ENCODE data around the gene KRTAP10-1.
"Not testable (repeated sequence)": the region's sequence is repeated elsewhere in the genome, so short reads cannot be mapped to it uniquely, and the experiment has no call there.

The KRTAP10-1 gene

DNA sequence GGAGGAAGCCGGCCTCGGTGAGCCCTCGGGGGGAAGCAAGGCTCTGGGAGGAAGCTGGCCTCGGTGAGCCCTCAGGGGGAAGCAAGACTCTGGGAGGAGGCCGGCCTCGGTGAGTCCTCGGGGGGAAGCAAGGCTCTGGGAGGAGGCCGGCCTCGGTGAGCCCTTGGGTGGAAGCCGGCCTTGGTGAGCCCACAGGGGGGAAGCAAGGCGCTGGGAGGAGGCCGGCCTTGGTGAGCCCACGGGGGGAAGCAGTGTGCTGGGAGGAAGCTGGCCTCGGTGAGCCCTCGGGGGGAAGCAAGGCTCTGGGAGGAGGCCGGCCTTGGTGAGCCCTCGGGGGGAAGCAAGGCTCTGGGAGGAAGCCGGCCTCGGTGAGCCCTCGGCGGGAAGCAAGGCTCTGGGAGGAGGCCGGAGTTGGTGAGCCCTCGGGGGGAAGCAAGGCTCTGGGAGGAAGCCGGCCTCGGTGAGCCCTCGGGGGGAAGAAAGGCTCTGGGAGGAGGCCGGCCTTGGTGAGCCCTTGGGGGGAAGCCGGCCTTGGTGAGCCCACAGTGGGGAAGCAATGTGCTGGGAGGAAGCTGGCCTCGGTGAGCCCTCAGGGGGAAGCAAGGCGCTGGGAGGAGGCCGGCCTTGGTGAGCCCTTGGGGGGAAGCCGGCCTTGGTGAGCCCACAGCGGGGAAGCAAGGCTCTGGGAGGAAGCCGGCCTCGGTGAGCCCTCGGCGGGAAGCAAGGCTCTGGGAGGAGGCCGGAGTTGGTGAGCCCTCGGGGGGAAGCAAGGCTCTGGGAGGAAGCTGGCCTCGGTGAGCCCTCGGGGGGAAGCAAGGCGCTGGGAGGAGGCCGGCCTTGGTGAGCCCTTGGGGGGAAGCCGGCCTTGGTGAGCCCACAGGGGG, 36.7 kb downstream of the KRTAP10-1 start:
- DNase-seq (ENCODE audit: low read depth): not testable (repeated sequence)

DNA sequence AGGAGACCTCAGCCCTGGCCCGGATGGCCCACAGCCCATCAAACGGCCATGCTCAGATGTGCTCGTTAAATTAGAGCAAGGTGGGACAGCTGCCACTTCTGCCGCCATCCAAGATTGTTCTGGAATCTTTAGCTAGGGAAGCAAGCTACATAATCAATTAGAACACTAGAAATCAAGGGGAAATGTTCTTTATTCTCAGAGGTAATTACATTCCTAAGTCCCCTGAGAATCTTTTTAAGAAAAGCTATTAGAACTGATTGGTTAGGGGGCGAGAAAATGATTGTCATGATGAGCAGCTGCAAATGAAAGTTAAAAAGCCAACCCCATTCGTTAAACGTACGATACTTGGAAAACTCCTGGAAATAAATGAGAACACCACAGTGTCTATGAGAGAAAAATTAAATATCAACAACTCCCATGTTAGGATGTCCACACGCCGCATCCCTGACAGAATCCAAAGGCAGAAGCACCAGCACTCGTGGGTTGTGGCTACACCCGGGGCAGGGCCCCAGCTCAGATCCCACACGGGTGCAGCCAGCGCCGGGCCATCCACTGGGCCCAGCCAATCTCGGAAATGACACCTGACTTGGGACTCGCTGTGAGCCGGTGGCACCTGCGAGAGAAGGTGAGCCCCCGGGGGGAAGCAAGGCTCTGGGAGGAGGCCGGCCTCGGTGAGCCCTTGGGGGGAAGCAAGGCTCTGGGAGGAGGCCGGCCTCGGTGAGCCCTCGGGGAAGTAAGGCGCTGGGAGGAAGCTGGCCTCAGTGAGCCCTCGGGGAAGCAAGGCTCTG, 37.6 kb downstream of the KRTAP10-1 start:
- DNase-seq (ENCODE audit: low read depth): no peak

DNA sequence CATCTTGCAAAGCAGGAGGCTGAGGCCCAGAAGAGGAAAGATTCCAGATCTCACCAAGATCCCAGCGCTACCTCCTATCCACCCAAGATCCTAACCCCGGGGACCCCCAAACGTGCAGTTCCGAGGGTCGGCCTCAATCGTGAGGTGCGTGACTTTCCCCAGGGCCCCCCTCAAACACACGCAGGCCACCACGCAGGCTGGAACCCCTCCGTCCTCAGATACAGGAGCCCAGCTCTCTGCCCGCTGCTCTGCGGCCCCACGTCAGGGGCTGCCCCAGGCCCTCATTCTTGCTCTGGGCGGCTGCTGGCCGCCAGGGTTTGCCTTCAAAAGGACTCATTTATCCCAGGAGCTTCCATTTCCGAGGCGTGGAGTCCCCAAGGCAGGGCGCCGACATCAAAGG, 39.9 kb downstream of the KRTAP10-1 start:
- no peak for DNase-seq (ENCODE audit: low read depth)

DNA sequence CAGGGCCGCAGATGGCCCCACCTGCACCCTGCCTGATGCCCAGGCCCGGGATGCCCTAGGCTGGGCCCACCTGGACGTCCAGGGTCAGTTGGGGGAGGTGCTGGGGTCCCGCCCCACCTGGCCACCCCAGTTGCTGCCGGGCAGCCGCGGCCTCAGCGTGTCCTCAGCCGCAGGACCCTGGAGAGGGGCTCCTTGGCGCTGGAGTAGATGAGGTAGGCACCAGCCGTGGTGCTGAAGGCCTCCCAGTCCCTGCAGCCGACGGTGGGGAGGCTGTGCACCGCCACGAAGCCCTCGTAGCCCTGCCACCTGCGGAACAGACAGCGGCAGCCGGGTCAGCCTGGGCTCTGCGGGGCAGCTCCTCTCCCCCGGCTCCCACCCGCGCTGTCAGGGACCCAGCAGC, 40.4 kb downstream of the KRTAP10-1 start:
- DNase-seq (ENCODE audit: low read depth): no peak

DNA sequence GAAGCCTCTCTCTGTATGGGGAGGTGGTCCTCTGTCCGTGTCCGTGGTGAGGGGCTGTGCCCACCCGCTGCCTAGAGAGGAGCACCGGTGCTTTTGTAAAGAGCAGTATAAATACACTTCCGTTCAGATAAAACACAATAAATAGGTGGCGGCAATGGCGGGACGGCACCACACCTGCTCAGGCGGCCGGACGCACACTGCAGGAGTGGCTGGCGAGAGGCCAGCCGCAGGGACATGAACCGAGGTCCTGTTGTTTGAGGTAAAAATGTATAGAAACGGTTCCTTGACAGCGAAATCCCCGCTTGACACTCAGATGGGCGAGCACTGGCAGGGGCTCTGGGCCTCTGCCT, 40.8 kb downstream of the KRTAP10-1 start:
- no peak for DNase-seq (ENCODE audit: low read depth)

DNA sequence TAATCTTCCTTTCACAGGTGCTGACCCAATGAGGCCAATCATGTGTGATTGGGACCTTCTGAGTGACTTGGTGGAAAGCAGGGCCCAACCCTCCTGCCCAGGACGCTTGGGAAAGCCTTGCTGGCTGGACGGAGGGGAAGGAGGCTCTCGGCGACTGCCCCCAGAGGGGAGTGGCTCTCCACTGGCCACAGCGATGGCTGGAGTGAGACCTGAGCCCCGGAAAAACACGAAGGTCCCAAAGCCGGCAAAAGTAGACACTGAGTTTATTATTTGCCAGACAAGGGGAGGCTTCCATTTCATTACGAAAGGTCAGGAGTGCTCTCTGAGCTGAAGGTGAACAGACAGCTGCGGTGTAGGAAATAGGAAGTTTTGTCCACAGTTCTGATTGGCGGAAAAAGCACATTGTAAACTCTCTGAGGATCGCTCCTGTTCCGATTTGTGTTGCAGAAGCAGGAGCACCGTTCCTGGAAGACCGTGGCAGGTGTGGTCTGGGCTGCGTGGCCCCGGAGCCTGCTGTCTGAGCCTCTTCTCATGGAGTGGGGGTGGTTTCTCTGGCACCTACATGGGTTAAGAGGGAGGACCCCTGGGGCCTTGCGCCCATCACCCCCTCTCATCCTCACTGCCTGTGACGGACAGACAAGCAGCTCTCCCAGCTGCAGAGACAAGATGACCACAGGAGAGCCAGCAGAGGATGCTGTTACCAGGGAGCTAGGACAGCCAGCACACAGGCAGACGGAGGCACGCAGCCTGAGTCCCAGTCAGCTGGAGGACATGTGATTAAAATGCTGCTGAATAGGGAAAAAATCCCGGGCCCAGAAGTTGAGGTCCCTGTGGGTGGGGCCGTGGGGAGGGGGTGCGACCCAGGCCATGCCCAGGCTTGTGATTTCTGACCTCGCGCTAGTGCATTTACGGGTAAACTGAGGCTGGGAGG, 41.5 kb downstream of the KRTAP10-1 start:
- DNase-seq (ENCODE audit: low read depth): no peak

DNA sequence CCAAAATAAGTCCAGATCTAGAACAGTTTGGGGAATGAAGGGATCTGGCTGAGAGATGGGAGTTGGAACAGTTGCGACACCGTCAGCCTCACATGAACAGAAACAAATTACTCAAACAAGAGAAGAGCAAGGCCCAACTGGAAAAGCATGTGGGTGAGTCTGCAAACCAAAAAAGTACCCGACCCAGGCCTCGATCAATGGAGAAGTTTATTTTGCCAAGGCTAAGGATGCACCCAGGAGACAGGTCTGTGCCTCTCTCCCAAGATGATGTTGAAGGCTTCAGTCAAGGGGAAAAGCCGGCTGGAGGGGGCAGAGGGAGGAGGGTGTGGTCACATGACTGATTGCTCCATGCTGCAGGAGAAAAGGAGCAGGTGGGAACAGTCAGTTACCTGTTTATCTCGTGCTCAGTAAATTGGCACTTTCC, 42.3 kb downstream of the KRTAP10-1 start:
- DNase-seq (ENCODE audit: low read depth): no peak

DNA sequence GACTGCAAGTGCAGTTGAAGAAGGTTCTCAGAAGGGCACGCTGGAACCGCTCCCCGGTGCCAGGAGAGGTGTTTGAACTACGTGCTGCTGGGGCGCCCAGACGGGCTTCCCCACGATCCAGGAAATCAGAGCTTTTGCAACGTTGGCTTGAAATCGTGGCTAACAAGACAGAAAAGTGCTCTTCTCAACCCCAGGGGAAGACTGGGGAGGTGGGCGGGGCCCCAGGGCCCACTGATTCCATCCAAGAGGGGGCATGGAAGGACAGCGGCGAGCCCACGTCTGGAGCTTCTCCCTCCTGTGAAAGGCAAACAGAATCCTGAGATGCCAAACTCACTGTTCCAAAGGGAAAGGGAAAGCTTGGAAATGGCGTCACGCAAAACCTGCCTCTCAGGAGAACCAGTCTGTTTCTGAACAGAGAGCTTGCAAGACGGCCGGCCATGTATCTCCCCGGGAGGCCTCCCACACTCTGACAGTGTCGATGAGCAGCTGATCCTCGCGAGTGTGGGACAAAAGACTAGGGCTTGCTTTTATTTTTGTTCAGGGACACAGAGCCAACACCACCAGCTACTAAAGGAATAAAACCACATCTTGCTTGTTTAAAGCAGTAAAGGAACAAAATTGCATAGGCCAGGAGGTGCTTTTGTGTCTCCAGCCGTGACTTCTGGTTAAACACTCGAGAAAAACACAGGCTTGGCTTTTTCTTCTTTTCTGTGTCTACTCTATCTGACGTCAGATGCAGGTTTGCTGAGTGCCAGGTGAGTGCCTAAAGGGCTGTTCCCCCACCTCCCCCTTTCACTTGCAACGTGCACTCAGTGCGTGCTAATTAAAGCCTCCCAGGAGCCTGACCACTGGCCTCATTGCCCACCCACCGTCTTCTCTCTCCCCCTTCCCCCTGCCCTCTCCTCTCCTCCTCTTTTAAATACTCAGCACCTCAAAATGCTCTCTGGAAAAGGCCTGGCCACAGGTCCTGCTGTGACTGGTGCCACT, 43.1 kb downstream of the KRTAP10-1 start:
- DNase-seq (ENCODE audit: low read depth): no peak

DNA sequence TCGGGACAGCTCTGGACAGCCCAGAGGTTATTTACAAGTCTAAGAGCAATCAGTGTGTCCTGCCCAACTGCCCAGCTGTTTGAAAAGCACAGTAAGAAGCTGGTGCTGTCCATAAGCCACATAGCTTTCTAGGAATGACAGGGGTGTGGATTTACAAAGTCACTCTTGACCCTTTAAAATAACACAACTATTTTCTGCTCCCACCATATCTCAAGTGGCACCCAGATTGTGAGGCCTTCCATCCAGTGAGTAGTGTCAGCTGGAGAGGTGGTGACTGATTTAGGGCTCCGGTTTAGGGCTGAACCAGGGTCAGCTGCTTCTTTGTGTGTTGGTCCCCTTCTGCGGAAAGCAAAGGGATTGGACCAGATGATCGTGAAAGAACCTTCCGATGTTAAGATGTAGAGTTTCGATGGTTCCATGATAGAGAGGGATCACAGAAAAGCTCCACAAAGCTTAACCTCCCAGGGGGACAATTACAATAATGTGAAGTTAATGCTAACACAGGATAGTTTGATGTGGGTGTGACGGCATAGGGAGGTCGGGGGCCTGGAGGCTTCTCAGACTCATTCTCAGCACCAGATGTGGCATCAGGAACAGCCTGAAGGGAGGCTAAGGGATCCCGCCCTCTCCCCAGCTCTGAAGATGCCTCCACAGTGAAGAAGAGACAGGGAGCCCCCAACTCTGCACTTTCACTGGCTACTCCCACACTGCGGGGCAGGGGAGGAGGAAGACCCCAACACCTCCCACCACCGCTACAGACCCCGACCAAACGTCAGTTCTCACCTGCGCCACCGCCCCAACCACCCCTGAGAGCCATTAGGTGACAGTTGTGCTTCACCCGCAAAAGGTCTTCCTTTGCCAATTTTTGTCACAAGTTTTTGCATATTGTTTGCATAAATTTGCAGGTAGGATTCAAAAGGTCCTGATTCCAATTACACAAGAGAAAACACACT, 44.1 kb downstream of the KRTAP10-1 start:
- no peak for DNase-seq (ENCODE audit: low read depth)

DNA sequence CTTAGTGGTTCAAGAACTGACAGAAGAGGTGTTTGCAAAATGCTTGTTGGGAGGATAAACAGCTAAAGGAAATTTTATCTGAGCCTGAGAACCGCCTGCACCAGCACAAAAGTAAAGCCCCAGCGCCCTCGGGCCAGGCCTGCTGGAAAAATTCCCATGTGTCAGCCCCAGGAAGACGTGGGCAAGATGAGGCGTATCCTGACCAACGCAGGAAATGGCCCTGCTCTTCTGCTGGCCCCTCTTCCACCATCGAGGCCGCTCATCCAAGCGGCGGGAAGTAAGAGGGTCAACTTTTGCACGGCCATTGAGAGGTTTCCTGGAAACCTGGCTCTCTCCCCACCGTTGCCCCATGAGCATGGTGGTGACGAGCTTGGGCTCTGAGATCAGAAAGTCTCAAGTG, 45.0 kb downstream of the KRTAP10-1 start:
- DNase-seq (ENCODE audit: low read depth): no peak

DNA sequence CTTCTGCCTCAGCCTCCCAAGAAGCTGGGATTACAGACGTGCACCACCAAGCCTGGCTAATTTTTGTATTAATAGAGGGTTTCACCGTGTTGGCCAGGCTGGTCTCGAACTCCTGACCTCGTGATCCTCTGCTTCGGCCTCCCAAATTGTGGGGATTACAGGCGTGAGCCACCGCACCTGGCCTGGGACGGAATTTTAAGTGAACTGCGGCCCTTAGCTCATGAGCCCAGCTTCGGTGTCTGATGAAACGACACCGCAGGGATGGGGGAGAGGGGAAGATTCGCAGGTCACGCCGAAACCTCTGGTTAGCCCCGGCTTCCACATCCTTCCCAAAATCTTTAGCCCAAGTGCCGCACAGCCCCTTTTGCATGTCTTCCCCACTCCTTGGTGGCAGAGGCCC, 45.6 kb downstream of the KRTAP10-1 start:
- DNase-seq (ENCODE audit: low read depth): no peak

DNA sequence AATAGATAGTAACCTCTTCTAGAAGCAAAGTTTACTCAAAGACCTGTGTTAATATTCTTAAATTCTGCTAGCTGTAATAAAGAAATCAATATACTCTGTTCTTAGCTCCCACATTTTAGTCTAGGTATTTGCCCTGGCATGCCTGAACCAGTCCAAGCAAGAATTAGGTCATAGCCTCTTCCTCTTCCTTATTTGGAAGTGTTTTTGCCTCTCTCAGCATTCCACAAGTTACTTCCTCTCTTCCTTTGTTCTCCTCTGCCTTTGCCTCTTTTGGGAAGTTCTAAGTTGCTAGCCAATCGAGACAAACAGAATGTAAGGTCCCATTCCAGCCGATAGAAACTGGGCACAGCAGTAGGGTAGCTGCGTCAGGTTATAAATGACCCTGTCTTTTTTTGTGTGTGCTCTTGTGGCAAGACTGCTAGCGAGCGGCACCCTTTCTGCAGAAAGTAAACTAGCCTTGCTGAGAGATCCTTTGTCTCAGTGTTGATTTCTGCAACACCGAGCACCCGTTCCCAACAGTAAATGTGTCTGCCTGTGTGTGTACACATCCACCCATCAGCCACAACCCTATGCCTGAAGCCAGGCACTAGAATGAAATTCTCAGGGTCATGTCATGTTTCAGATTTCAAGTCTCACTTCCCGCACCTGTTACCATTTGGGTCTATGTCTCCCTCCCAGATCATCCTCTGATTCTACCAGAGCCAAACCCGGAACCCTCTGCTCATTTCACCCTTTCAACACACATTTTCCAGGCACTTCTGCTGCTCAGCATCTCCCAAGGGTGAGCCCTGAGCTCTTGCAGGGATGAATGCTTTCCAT, 47.2 kb downstream of the KRTAP10-1 start:
- DNase-seq (ENCODE audit: low read depth): no peak

DNA sequence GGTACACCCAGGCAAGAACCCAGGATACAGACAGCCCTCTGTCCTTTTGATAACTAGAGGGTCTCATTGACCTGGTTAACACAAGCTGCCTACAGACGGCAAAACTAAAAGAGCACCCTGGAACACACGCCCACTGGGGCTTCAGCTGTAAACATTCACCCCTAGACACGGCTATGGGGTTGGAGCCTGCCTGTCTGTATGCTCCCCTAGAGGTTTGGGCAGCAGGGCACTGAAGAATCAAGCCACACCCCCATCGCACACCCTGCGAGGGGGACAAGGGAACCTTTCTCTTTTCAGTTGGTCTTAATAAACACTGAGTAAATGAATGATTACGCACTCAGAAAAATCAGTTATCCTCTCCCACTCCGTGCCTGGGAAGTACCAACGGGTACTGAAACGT, 49.2 kb downstream of the KRTAP10-1 start:
- no peak for DNase-seq (ENCODE audit: low read depth)

DNA sequence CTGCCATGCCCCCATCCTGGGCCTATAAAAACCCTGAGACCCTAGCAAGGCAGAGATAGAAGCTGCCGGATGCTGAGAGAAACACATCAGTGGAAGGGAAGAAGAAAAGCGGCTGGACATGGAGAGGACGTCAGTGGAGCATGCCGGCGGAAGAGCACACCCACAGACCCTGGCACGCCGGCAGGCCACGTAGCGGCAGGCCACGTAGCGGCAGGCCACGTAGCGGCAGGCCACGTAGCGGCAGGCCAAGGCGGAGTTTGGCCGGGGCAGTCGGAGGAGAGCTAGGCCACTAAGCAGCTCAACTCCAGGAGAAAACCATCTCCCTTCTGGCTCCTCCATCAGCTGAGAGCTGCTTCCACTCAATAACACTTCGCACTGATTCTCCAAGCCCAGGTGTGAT, 49.6 kb downstream of the KRTAP10-1 start:
- DNase-seq (ENCODE audit: low read depth): no peak

DNA sequence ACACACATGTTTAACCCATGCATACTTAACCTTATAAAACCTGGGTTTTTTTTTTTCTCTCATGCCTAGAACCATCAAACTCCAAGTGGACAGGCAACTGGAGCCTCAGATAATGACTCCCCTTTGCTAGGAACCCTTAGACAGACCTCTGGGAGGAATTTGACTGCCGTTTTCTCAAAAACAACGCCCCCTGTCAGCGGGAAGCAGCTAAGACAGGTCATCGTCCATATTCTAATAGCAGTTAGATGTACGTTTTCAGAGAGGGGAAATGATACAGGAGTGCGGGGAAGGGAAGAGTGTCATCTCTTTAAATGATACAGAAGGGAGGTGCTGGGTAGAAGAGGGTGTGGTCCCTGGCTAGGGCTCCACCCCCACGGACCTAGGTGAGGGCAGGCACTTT, 50.0 kb downstream of the KRTAP10-1 start:
- DNase-seq (ENCODE audit: low read depth): no peak
